HCT116 (cell line): ENCODE results near the gene SIPA1L3.

Experiments used
- EZH2phosphoT487 ChIP-seq: fragments of 200-600 bp; IDR thresholded peaks from 2 replicates; pipeline ENCODE4 v1.6.1; 2018; ENCODE audit warnings: antibody characterized with exemption, borderline replicate concordance
- POLR2A ChIP-seq: IDR thresholded peaks from 2 replicates; pipeline ENCODE4 v1.7.0; 2011; ENCODE audit warnings: borderline replicate concordance; ENCODE audit not compliant: insufficient read depth, insufficient read length; ENCODE audit errors: extremely low read depth
- ZFX ChIP-seq: fragments of 450-650 bp; IDR thresholded peaks from 2 replicates; pipeline ENCODE4 v1.6.1; 2017
- TF ChIP-seq, protein P1 (sequence below), 3 experiments: fragments of 200-600 bp in 1 of 3; sonication (generic) in 1 of 3; IDR thresholded peaks in 2 of 3; conservative IDR thresholded peaks in 1 of 3; 2 replicates each; pipeline ENCODE4 v1.5.1; 2012 to 2017; ENCODE audit warnings: low read depth in 2 of 3, low read length in 2 of 3, antibody characterized with exemption in 1 of 3, borderline replicate concordance in 1 of 3, control low read depth in 1 of 3, mild to moderate bottlenecking in 1 of 3, mixed read lengths in 1 of 3, mixed run types in 1 of 3, moderate library complexity in 1 of 3; ENCODE audit not compliant: insufficient read depth in 1 of 3
- TF ChIP-seq, protein P2 (sequence below): IDR thresholded peaks from 2 replicates; pipeline ENCODE4 v1.6.1; 2012

- TF ChIP-seq, protein P1, sequence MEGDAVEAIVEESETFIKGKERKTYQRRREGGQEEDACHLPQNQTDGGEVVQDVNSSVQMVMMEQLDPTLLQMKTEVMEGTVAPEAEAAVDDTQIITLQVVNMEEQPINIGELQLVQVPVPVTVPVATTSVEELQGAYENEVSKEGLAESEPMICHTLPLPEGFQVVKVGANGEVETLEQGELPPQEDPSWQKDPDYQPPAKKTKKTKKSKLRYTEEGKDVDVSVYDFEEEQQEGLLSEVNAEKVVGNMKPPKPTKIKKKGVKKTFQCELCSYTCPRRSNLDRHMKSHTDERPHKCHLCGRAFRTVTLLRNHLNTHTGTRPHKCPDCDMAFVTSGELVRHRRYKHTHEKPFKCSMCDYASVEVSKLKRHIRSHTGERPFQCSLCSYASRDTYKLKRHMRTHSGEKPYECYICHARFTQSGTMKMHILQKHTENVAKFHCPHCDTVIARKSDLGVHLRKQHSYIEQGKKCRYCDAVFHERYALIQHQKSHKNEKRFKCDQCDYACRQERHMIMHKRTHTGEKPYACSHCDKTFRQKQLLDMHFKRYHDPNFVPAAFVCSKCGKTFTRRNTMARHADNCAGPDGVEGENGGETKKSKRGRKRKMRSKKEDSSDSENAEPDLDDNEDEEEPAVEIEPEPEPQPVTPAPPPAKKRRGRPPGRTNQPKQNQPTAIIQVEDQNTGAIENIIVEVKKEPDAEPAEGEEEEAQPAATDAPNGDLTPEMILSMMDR (IDR thresholded peaks at IDR 0.05 in 2 of 3, conservative IDR thresholded peaks at IDR 0.05 in 1 of 3; ENCODE audit: borderline replicate concordance in 1 of 3, insufficient read depth in 1 of 3, low read depth in 2 of 3, low read length in 2 of 3), result no peak
- TF ChIP-seq, protein P2, sequence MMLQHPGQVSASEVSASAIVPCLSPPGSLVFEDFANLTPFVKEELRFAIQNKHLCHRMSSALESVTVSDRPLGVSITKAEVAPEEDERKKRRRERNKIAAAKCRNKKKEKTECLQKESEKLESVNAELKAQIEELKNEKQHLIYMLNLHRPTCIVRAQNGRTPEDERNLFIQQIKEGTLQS, result no peak
- TF ChIP-seq POLR2A, result no peak
- no peak for TF ChIP-seq ZFX
- TF ChIP-seq EZH2phosphoT487, result no peak
These were observed 263.3 kb downstream of the SIPA1L3 start for GRCh38 chr19:38170334-38170733.
